GM12801 (cell line): ENCODE data around the gene KLF13.

Experiments used
- TF ChIP-seq, protein P1 (sequence below): IDR thresholded peaks from one replicate; pipeline ENCODE4 v1.5.1; 2011; ENCODE audit warnings: control low read depth; ENCODE audit not compliant: insufficient read length; ENCODE audit errors: extremely low read depth

KLF13 gene

GRCh38 chr15:31353931-31354330, 27.3 kb downstream of the KLF13 start:
- TF ChIP-seq, protein P1, sequence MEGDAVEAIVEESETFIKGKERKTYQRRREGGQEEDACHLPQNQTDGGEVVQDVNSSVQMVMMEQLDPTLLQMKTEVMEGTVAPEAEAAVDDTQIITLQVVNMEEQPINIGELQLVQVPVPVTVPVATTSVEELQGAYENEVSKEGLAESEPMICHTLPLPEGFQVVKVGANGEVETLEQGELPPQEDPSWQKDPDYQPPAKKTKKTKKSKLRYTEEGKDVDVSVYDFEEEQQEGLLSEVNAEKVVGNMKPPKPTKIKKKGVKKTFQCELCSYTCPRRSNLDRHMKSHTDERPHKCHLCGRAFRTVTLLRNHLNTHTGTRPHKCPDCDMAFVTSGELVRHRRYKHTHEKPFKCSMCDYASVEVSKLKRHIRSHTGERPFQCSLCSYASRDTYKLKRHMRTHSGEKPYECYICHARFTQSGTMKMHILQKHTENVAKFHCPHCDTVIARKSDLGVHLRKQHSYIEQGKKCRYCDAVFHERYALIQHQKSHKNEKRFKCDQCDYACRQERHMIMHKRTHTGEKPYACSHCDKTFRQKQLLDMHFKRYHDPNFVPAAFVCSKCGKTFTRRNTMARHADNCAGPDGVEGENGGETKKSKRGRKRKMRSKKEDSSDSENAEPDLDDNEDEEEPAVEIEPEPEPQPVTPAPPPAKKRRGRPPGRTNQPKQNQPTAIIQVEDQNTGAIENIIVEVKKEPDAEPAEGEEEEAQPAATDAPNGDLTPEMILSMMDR: no peak

GRCh38 chr15:31357148-31357547, 30.5 kb downstream of the KLF13 start:
- TF ChIP-seq, protein P1: no peak

DNA sequence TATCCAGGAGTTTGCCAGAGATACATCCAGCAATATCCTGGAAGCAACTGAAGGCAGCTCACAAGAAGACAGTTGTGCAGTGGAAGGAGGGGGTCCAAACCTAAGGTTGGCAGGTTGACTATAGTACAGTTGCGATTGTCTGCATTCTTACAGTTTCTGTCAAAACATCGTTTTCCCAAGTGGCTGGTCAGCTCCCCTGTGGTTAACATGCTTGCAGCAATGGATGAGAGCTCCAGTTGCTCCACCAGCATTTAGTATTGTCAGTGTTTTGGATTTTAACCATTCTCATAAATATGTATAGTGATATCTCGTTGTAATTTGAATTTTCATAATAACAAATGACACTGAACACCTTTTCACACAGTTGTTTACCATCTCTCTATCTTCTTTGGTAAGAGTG, 31.5 kb downstream of the KLF13 start:
- TF ChIP-seq, protein P1: no peak

DNA sequence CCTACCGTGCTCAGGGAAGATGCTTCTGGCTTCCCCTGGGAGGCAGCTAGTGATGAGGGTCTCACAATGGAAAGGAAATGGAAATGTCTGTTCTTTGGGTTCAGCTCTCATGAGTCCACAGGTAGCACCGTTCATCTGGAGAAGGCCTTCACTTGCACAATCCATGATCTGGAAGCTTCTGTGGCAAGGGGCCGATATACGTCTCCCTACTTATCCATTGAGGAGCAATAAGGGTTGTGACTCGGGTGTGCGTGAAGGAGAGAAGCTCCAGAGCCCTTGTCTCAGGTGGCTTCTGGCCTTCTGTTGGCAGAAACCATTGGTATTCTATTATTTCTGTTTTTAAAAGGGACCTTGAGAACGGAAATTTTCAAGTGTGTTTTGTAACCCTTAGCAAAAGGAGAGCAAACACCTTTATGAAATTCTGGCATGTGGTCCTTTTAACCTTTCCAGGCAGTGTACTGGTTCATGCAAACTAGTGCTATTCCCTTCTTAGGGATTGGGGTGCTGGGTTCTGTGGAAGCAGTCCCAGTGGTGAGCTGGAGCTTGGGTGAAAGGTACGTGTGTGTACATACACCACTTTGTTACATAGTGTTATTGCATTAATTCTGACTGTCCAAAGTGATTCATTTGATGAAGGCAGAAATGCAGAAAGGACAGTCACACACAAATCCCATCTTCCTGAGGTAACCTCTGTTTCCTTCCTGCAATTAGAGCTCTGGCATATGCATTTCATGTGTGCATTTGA, 32.5 kb downstream of the KLF13 start:
- TF ChIP-seq, protein P1: no peak

- TF ChIP-seq, protein P1: no peak
Observed at GRCh38 chr15:31359702-31360111, 33.1 kb downstream of the KLF13 start.

DNA sequence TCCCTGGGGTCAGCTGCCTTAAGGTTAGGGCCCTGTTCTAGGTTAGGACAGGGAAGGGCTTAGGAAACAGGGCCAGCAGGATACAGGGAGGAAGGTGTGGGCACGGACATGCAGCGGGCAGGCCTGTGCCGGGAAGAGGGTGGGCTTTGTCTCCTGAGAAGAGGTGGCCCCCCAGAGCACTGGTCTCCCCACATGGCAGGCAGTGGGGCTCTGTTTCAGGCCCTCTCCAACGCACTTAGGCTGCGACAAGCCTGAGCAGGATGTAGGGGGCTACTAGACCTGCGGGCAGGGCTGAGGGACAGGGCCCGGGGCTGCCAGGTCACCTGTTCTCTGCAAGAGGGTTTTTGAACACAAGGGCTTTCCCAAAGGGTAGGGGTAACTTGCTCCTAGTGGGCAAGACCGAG, 33.5 kb downstream of the KLF13 start:
- TF ChIP-seq, protein P1: no peak

DNA sequence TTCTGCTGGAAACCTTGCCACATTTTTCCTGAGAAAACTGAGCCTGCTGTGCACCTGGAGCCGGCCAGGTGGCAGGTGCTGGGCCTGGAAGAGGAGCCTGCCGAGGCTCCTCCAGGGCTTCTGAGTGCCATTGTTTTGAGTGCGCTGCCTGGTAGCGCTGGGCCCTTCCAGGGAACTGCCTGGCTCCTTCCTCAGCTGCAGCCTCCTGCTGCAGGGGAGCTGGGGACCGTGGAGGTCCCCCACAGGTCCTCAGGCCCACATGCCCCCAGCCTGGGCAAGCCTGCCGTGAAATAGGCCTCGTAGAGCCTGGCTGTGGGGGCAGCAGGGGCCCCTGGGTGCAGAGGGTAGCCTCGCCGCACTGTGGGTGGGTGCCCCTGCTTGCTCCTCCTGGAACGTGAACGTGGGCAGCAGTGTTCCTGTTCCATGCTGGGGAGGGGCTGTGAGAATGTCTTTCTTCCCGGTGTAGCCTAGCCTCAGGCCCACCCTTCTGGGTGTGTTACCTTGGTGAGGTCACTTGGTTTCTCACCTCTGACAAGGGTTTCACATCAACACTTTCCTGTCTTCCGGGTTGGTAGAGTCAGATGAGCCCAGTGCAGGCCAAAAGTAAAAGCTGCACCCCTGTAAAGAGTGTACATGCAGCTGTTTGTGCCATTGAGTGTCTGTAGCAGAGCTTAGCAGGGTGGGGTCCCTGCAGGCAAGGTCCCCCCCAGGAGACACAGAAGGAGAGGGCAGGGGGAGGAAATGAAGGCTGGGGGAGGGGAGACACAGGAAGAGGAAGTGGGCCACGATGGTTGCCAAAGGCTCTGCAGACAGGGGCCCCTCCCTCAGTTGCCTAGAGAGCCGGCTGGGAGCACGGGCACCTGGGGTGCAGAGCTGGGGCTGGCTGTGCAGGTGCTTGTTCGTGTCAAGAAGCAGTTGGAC, 34.5 kb downstream of the KLF13 start:
- TF ChIP-seq, protein P1: no peak
